Measurements from ENCODE around the gene RAP1GDS1.

The RAP1GDS1 gene

GRCh38 chr4:98485816-98486345 lies 224.7 kb downstream of the RAP1GDS1 start:
- no peak for DNase-seq

DNA sequence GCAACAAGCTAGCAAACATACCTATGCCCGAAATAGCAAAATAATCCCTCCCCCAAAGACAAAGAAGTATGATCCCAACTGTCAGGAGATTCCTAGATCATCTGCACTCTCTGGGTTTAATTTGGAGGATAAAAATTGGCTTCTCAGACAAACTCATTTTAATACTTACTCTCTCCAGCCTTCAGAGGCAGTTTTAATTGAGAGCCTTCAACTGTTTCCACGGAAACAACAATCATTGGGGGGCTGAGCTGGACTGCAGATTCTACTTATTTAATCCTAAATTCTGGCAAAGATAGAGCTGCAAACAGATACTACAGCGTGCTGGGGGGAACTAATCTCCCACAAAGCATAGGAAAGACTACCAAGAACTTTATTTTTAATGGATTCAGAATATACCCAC lies 229.1 kb downstream of the RAP1GDS1 start:
- DNase-seq, result no peak

DNA sequence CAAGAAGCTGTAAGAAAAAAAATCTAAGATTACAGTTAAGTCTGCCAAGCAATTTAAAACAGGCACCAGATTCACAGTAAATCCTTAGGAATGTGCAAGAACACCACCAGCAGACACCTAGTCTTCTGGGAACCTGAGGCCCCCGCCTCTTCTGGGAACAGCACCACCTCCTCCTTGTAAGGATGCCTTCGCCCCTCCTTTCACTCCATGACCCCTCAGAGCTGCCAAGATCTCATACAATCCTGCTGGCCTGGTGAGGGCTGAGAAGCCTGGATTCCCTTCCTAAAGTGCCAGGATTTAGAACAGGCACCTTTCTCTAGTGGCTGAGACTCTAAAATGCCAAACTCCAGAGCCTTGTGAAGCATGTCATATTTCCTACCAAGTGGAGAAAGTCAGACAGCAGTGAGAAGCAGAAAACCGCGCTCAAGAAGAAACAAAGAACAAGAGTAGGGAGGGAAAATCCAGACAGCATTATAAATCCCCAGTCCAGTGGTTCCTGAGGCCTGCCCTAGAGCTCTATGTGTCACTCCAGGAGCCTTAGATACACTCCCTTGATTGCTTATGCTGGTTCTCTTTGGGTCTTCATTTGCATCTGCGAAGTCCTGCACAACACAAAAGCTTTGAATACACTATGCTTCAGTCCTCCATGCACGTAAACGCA lies 230.8 kb downstream of the RAP1GDS1 start:
- no peak for DNase-seq

DNA sequence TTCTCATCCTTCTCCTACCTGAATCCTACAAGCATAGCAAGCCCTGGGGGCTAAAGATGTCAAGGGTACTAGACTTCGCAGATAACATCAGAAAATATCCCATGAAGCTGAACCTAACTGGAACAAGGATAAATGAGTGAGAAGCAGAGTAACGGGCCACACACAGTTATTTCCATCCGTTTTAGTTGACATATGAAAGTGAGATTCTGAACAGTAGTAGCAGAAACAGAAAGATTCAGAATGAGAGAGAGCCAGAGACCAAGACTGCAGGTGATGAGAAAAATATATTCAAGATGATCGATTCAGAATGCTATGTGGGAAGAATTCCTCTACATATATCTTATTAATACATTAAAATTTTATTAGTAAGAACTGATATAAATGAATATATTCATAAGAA lies 232.1 kb downstream of the RAP1GDS1 start:
- no peak for DNase-seq

Data from NCI-H526 (cell line).